ENCODE data around the gene LDLR.
"Not testable (repeated sequence)": the region's sequence is repeated elsewhere in the genome, so short reads cannot be mapped to it uniquely, and the experiment has no call there.

Gene LDLR

DNA sequence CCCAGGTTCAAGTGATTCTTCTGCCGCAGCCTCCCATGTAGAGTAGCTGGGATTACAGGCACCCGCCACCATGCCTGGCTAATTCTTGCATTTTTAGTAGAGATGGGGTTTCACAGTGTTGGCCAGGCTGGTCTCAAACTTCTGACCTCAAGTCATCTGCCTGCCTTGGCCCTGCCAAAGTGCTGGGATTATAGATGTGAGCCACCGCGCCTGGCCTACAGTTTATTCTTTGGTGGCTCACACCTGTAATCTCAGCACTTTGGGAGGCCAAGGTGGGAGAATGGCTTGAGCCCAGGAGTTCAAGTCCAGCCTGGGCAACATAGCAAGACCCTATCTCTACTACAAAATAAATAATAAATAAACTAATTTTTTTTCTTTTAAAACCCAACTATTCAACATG lies 34.9 kb downstream of the LDLR start:
- not testable (repeated sequence) for H2BK12ac ChIP-seq (ENCODE audit: low read length); H3K27me3 ChIP-seq (ENCODE audit: insufficient read depth, low read length); H3K18ac ChIP-seq (ENCODE audit: low read length)

GRCh38 chr19:11125994-11126685 lies 36.9 kb downstream of the LDLR start:
- Histone ChIP-seq H3K27me3 (ENCODE audit: insufficient read depth, low read length) (no peaks in the 10 kb centered on the region), H3K9me3 (ENCODE audit: insufficient read depth, low read depth, low read length) (peaks cover 4% of the 10 kb centered on the region), H2AK5ac (ENCODE audit: low read length) (no peak overlapping the region), H2AFZ (ENCODE audit: insufficient read depth, low read length, poor library complexity) (no peak overlapping the region), H2BK12ac (ENCODE audit: low read length) (no peak overlapping the region), H4K8ac (ENCODE audit: low read depth, low read length) (no peak overlapping the region), H3K9ac (ENCODE audit: low read length) (no peak overlapping the region), H3K14ac (ENCODE audit: low read length) (no peak overlapping the region), H3K79me1 (ENCODE audit: low read length) (no peaks in the 10 kb centered on the region), H3K4me3 (ENCODE audit: low read depth, low read length) (no peak overlapping the region), H3K4ac (ENCODE audit: low read depth, low read length) (no peak overlapping the region), H2BK5ac (ENCODE audit: low read depth, low read length, poor library complexity) (no peak overlapping the region), H3K79me2 (ENCODE audit: control insufficient read depth, insufficient read depth, low read length, poor library complexity) (no peaks in the 10 kb centered on the region), H3K18ac (ENCODE audit: low read length) (no peak overlapping the region), H4K91ac (ENCODE audit: low read depth, low read length) (no peak overlapping the region), H4K12ac (ENCODE audit: low read depth, low read length) (no peak overlapping the region), H3K4me1 (ENCODE audit: control insufficient read depth in 1 of 2, insufficient read depth in 2 of 2, low read length in 2 of 2) (no peaks in the 10 kb centered on the region), H3K36me3 (ENCODE audit: control insufficient read depth in 1 of 2, insufficient read depth in 2 of 2, low read length in 2 of 2) (peaks cover 86 to 90% of the 10 kb centered on the region in 2 experiments), H3K23ac (ENCODE audit: low read length) (no peak overlapping the region), H3K4me2 (ENCODE audit: low read length) (no peak overlapping the region), H3K27ac (ENCODE audit: low read depth, low read length) (no peak overlapping the region), H2BK120ac (ENCODE audit: insufficient read depth, low read length, poor library complexity) (no peak overlapping the region)
- WGBS (ENCODE audit: extremely low coverage, insufficient coverage, insufficient read length) = no CpG with 5 or more reads among the region's 11 CpGs
- peak; percentile 85 to 91 for DNase-seq

More for the DNA sequence above, 34.9 kb downstream of the LDLR start:
- not testable (repeated sequence) for H4K91ac ChIP-seq (ENCODE audit: low read depth, low read length); H2BK120ac ChIP-seq (ENCODE audit: insufficient read depth, low read length, poor library complexity); H3K79me2 ChIP-seq (ENCODE audit: control insufficient read depth, insufficient read depth, low read length, poor library complexity); H2BK5ac ChIP-seq (ENCODE audit: low read depth, low read length, poor library complexity); H2AFZ ChIP-seq (ENCODE audit: insufficient read depth, low read length, poor library complexity); H2AK5ac ChIP-seq (ENCODE audit: low read length); H3K9ac ChIP-seq (ENCODE audit: low read length); H3K4me3 ChIP-seq (ENCODE audit: low read depth, low read length); H4K8ac ChIP-seq (ENCODE audit: low read depth, low read length); H3K79me1 ChIP-seq (ENCODE audit: low read length); H3K4me1 ChIP-seq (ENCODE audit: control insufficient read depth in 1 of 2, insufficient read depth in 2 of 2, low read length in 2 of 2); H3K9me3 ChIP-seq (ENCODE audit: insufficient read depth, low read depth, low read length); H3K14ac ChIP-seq (ENCODE audit: low read length); H3K27ac ChIP-seq (ENCODE audit: low read depth, low read length); H3K23ac ChIP-seq (ENCODE audit: low read length); H3K4me2 ChIP-seq (ENCODE audit: low read length); H4K12ac ChIP-seq (ENCODE audit: low read depth, low read length); H3K4ac ChIP-seq (ENCODE audit: low read depth, low read length); DNase-seq
- no CpG with 5 or more reads among the region's 4 CpGs for whole genome bisulfite sequencing (ENCODE audit: extremely low coverage, insufficient coverage, insufficient read length)
- peaks cover 87 to 90% of the 10 kb centered on the region in 2 experiments for H3K36me3 ChIP-seq (ENCODE audit: control insufficient read depth in 1 of 2, insufficient read depth in 2 of 2, low read length in 2 of 2)

GRCh38 chr19:11127905-11128304 lies 38.6 kb downstream of the LDLR start:
- peaks cover 89 to 93% of the 10 kb centered on the region in 2 experiments for H3K36me3 ChIP-seq (ENCODE audit: control insufficient read depth in 1 of 2, insufficient read depth in 2 of 2, low read length in 2 of 2)
- H3K4me1 ChIP-seq (ENCODE audit: control insufficient read depth in 1 of 2, insufficient read depth in 2 of 2, low read length in 2 of 2) = no peaks in the 10 kb centered on the region
- H3K18ac ChIP-seq (ENCODE audit: low read length) = no peak overlapping the region
- no peak overlapping the region for H3K4ac ChIP-seq (ENCODE audit: low read depth, low read length)
- DNase-seq = no peak
- no peak overlapping the region for H3K9ac ChIP-seq (ENCODE audit: low read length)
- H2AK5ac ChIP-seq (ENCODE audit: low read length) = no peak overlapping the region
- no CpG with 5 or more reads among the region's 15 CpGs for WGBS (ENCODE audit: extremely low coverage, insufficient coverage, insufficient read length)
- H3K4me3 ChIP-seq (ENCODE audit: low read depth, low read length) = no peak overlapping the region
- no peaks in the 10 kb centered on the region for H3K79me1 ChIP-seq (ENCODE audit: low read length)
- H3K4me2 ChIP-seq (ENCODE audit: low read length) = no peak overlapping the region
- no peak overlapping the region for H2BK120ac ChIP-seq (ENCODE audit: insufficient read depth, low read length, poor library complexity)
- no peak overlapping the region for H2BK12ac ChIP-seq (ENCODE audit: low read length)
- no peak overlapping the region for H3K23ac ChIP-seq (ENCODE audit: low read length)
- no peaks in the 10 kb centered on the region for H3K79me2 ChIP-seq (ENCODE audit: control insufficient read depth, insufficient read depth, low read length, poor library complexity)
- peak overlapping the region; percentile 1 for H4K12ac ChIP-seq (ENCODE audit: low read depth, low read length)
- peaks cover 6% of the 10 kb centered on the region for H3K9me3 ChIP-seq (ENCODE audit: insufficient read depth, low read depth, low read length)
- no peak overlapping the region for H3K27ac ChIP-seq (ENCODE audit: low read depth, low read length)
- no peak overlapping the region for H2AFZ ChIP-seq (ENCODE audit: insufficient read depth, low read length, poor library complexity)
- H2BK5ac ChIP-seq (ENCODE audit: low read depth, low read length, poor library complexity) = no peak overlapping the region
- no peak overlapping the region for H4K8ac ChIP-seq (ENCODE audit: low read depth, low read length)
- no peaks in the 10 kb centered on the region for H3K27me3 ChIP-seq (ENCODE audit: insufficient read depth, low read length)
- H3K14ac ChIP-seq (ENCODE audit: low read length) = no peak overlapping the region
- no peak overlapping the region for H4K91ac ChIP-seq (ENCODE audit: low read depth, low read length)

DNA sequence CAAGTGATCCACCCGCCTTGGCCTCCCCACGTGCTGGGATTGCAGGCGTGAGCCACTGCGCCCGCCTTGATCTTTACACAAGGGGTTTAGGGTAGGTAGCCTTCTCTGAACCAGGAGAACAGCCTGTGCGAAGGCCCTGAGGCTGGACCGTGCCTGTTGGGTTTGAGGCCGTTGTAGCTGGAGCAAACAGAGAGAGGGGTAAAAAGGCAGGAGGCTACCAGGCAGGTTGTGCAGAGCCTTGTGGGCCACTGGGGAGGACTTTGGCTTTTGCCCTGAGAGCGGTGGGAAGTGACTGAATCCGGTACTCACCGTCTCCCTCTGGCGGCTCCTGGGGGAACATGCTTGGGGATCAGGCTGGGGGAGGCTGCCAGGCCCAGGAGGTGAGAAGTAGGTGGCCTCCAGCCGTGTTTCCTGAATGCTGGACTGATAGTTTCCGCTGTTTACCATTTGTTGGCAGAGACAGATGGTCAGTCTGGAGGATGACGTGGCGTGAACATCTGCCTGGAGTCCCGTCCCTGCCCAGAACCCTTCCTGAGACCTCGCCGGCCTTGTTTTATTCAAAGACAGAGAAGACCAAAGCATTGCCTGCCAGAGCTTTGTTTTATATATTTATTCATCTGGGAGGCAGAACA lies 41.7 kb downstream of the LDLR start:
- no CpG with 5 or more reads among the region's 19 CpGs for WGBS (ENCODE audit: extremely low coverage, insufficient coverage, insufficient read length)
- H3K4me3 ChIP-seq (ENCODE audit: low read depth, low read length) = no peak overlapping the region

More for the DNA sequence above, 41.7 kb downstream of the LDLR start:
- Histone ChIP-seq H3K27me3 (ENCODE audit: insufficient read depth, low read length) (no peaks in the 10 kb centered on the region), H4K8ac (ENCODE audit: low read depth, low read length) (no peak overlapping the region), H3K79me1 (ENCODE audit: low read length) (no peaks in the 10 kb centered on the region), H3K9me3 (ENCODE audit: insufficient read depth, low read depth, low read length) (peaks cover 4% of the 10 kb centered on the region), H3K23ac (ENCODE audit: low read length) (no peak overlapping the region), H3K9ac (ENCODE audit: low read length) (no peak overlapping the region), H2BK5ac (ENCODE audit: low read depth, low read length, poor library complexity) (no peak overlapping the region), H2AK5ac (ENCODE audit: low read length) (no peak overlapping the region), H3K4me1 (ENCODE audit: control insufficient read depth in 1 of 2, insufficient read depth in 2 of 2, low read length in 2 of 2) (no peaks in the 10 kb centered on the region), H4K12ac (ENCODE audit: low read depth, low read length) (no peak overlapping the region), H3K4me2 (ENCODE audit: low read length) (no peak overlapping the region), H3K14ac (ENCODE audit: low read length) (no peak overlapping the region), H4K91ac (ENCODE audit: low read depth, low read length) (no peak overlapping the region), H2BK12ac (ENCODE audit: low read length) (no peak overlapping the region), H3K36me3 (ENCODE audit: control insufficient read depth in 1 of 2, insufficient read depth in 2 of 2, low read length in 2 of 2) (peaks cover 69 to 71% of the 10 kb centered on the region in 2 experiments), H3K18ac (ENCODE audit: low read length) (no peak overlapping the region), H2AFZ (ENCODE audit: insufficient read depth, low read length, poor library complexity) (no peak overlapping the region), H3K79me2 (ENCODE audit: control insufficient read depth, insufficient read depth, low read length, poor library complexity) (no peaks in the 10 kb centered on the region), H3K27ac (ENCODE audit: low read depth, low read length) (no peak overlapping the region), H2BK120ac (ENCODE audit: insufficient read depth, low read length, poor library complexity) (no peak overlapping the region), H3K4ac (ENCODE audit: low read depth, low read length) (no peak overlapping the region)
- peak; percentile 82 to 84 for DNase-seq

All from trophoblast cell (in vitro differentiated cells and primary cell).